Spinal cord (tissue), 10 donors: ENCODE measurements around the gene POLQ. TPM values are rescaled to one million over a fixed set of nuclear protein-coding genes. Genes with fewer than 3 reads are reported as not detected.

ENCODE experiments used
- DNase-seq, 6 donors: peaks; one replicate each; pipeline versions ENCODE4 v3.0.0 to v3.0.0-alpha.2; 2013 to 2015; ENCODE audit warnings: low spot score in 6 of 6, low read depth in 4 of 6
- H3K27ac ChIP-seq: one replicate; pipeline ENCODE4 v1.5.1; 2013; ENCODE audit warnings: low read depth, low read length, control low read depth
- H3K27me3 ChIP-seq: one replicate; pipeline ENCODE4 v1.6.1; 2013; ENCODE audit warnings: low read length; ENCODE audit not compliant: control insufficient read depth, insufficient read depth
- H3K36me3 ChIP-seq: one replicate; pipeline ENCODE4 v1.6.1; 2013; ENCODE audit warnings: low read length; ENCODE audit not compliant: control insufficient read depth, insufficient read depth
- H3K4me1 ChIP-seq: one replicate; pipeline ENCODE4 v1.6.1; 2013; ENCODE audit warnings: low read length; ENCODE audit not compliant: control insufficient read depth, insufficient read depth
- H3K4me3 ChIP-seq: one replicate; pipeline ENCODE4 v1.5.1; 2013; ENCODE audit warnings: low read depth, low read length, control low read depth
- H3K9me3 ChIP-seq: one replicate; pipeline ENCODE4 v1.6.1; 2013; ENCODE audit warnings: low read length; ENCODE audit not compliant: control insufficient read depth, insufficient read depth
- WGBS: methylation state at CpG from one replicate; pipeline ENCODE4 v1.1.5; 2013; ENCODE audit warnings: missing lambda C conversion rate; ENCODE audit not compliant: insufficient coverage; 5-methylcytosine and 5-hydroxymethylcytosine counted together
- polyA plus RNA-seq, 2 donors: library from polyadenylated mRNA; unstranded; fragments of 120-200 nt; gene quantifications; one replicate each; pipeline ENCODE4 v1.2.1, GENCODE V29; 2013; ENCODE audit not compliant: insufficient read length in 2 of 2
- total RNA-seq, 2 donors: library from RNA; depleted of rRNA in 1 of 2; stranded (reverse); fragments of 120-200 nt in 1 of 2; fragments of >200 nt in 1 of 2; gene quantifications; one replicate each; pipeline versions ENCODE4 v1.2.3 to v1.2.4, GENCODE V29; 2013 to 2014
- donor health status: healthy.

Gene POLQ
- total and polyA plus RNA-seq, 4 donors: 2.6 to 3.1 (median 2.8) TPM

GRCh38 chr3:121443456-121443855 lies 102.3 kb downstream of the POLQ start:
- Histone ChIP-seq H3K27me3 (no peaks in the 10 kb centered on the region), H3K27ac (no peak overlapping the region), H3K36me3 (no peaks in the 10 kb centered on the region), H3K9me3 (no peaks in the 10 kb centered on the region), H3K4me1 (no peaks in the 10 kb centered on the region), H3K4me3 (no peak overlapping the region)
- no peak for DNase-seq
- no CpG with 5 or more reads among the region's 1 CpG for WGBS

GRCh38 chr3:121436641-121437040 lies 109.1 kb downstream of the POLQ start:
- H3K4me3 ChIP-seq: no peak overlapping the region
- no peaks in the 10 kb centered on the region for H3K27me3 ChIP-seq
- H3K4me1 ChIP-seq: no peaks in the 10 kb centered on the region
- H3K27ac ChIP-seq: no peak overlapping the region
- H3K9me3 ChIP-seq: no peaks in the 10 kb centered on the region
- no peaks in the 10 kb centered on the region for H3K36me3 ChIP-seq
- 83% methylated on average over 2 of the region's 3 CpGs for WGBS
- DNase-seq: no peak

GRCh38 chr3:121436074-121436473 lies 109.7 kb downstream of the POLQ start:
- Histone ChIP-seq H3K4me3 (no peak overlapping the region), H3K36me3 (no peaks in the 10 kb centered on the region), H3K9me3 (no peaks in the 10 kb centered on the region), H3K4me1 (no peaks in the 10 kb centered on the region), H3K27ac (no peak overlapping the region), H3K27me3 (no peaks in the 10 kb centered on the region)
- 90% methylated on average over 2 of the region's 2 CpGs for WGBS
- no peak for DNase-seq

- H3K4me3 ChIP-seq: peak overlapping the region; percentile 29
- peak overlapping the region; percentile 25 for H3K27ac ChIP-seq
- H3K36me3 ChIP-seq: no peaks in the 10 kb centered on the region
- H3K4me1 ChIP-seq: no peaks in the 10 kb centered on the region
- DNase-seq: peak in 4 of 6 donors; percentile 6 to 53 (median 28)
- WGBS: 83% methylated on average over 1 of the region's 5 CpGs
- no peaks in the 10 kb centered on the region for H3K9me3 ChIP-seq
- H3K27me3 ChIP-seq: no peaks in the 10 kb centered on the region
These were observed 113.9 kb downstream of the POLQ start for GRCh38 chr3:121431726-121432517.

- no peak for DNase-seq
- no peaks in the 10 kb centered on the region for H3K36me3 ChIP-seq
- H3K4me3 ChIP-seq: no peak overlapping the region
- no peak overlapping the region for H3K27ac ChIP-seq
- H3K9me3 ChIP-seq: no peaks in the 10 kb centered on the region
- H3K4me1 ChIP-seq: no peaks in the 10 kb centered on the region
- no peaks in the 10 kb centered on the region for H3K27me3 ChIP-seq
These were observed 115.0 kb downstream of the POLQ start for GRCh38 chr3:121430664-121431215.

GRCh38 chr3:121424549-121424948 lies 121.2 kb downstream of the POLQ start:
- no peak for DNase-seq
- Histone ChIP-seq H3K27ac (no peak overlapping the region), H3K9me3 (no peaks in the 10 kb centered on the region), H3K4me1 (no peaks in the 10 kb centered on the region), H3K36me3 (no peaks in the 10 kb centered on the region), H3K27me3 (no peaks in the 10 kb centered on the region), H3K4me3 (no peak overlapping the region)

- Histone ChIP-seq H3K27me3 (no peaks in the 10 kb centered on the region), H3K36me3 (no peaks in the 10 kb centered on the region), H3K27ac (no peak overlapping the region), H3K4me3 (no peak overlapping the region), H3K4me1 (no peaks in the 10 kb centered on the region), H3K9me3 (no peaks in the 10 kb centered on the region)
- DNase-seq: no peak
- WGBS: 98% methylated on average over 4 of the region's 6 CpGs
These were observed 127.6 kb downstream of the POLQ start for GRCh38 chr3:121418182-121418581.

GRCh38 chr3:121414924-121415323 lies 130.9 kb downstream of the POLQ start:
- Histone ChIP-seq H3K4me3 (no peak overlapping the region), H3K27ac (no peak overlapping the region), H3K9me3 (no peaks in the 10 kb centered on the region), H3K4me1 (no peaks in the 10 kb centered on the region), H3K27me3 (no peaks in the 10 kb centered on the region), H3K36me3 (no peaks in the 10 kb centered on the region)
- 83% methylated on average over 1 of the region's 2 CpGs for WGBS
- DNase-seq: no peak

GRCh38 chr3:121411523-121411922 lies 134.3 kb downstream of the POLQ start:
- peak in 1 of 6 donors; percentile 6 for DNase-seq
- no peaks in the 10 kb centered on the region for H3K36me3 ChIP-seq
- H3K4me3 ChIP-seq: no peak overlapping the region
- H3K27me3 ChIP-seq: no peaks in the 10 kb centered on the region
- no CpG with 5 or more reads among the region's 1 CpG for WGBS
- H3K9me3 ChIP-seq: no peaks in the 10 kb centered on the region
- no peak overlapping the region for H3K27ac ChIP-seq
- no peaks in the 10 kb centered on the region for H3K4me1 ChIP-seq

GRCh38 chr3:121405631-121406030 lies 140.2 kb downstream of the POLQ start:
- H3K27ac ChIP-seq: no peak overlapping the region
- no peaks in the 10 kb centered on the region for H3K36me3 ChIP-seq
- no peak overlapping the region for H3K4me3 ChIP-seq
- no peaks in the 10 kb centered on the region for H3K27me3 ChIP-seq
- H3K4me1 ChIP-seq: no peaks in the 10 kb centered on the region
- no peak for DNase-seq
- H3K9me3 ChIP-seq: no peaks in the 10 kb centered on the region
- WGBS: no CpG with 5 or more reads among the region's 1 CpG
